Eye (tissue), 1 donor: ENCODE results near the gene CD300LB.
A peak's percentile ranks its signal among the peaks of the same experiment; 100 is the strongest.
"Not testable (repeated sequence)": the region's sequence is repeated elsewhere in the genome, so short reads cannot be mapped to it uniquely, and the experiment has no call there.

Experiments
- DNase-seq: peaks from one replicate; pipeline ENCODE4 v3.0.0-alpha.2; 2015

CD300LB gene

GRCh38 chr17:74531231-74531761, at the start of gene CD300LB:
Gene CD300LB, minus strand, starts transcription at chr17:74531475. Its CDS starts 125 bp downstream, at chr17:74531350.
- no peak for DNase-seq

- DNase-seq = no peak
Measured at GRCh38 chr17:74579900-74580299, 48.6 kb upstream of the CD300LB start.

GRCh38 chr17:74578979-74579378, 47.7 kb upstream of the CD300LB start:
- no peak for DNase-seq

DNA sequence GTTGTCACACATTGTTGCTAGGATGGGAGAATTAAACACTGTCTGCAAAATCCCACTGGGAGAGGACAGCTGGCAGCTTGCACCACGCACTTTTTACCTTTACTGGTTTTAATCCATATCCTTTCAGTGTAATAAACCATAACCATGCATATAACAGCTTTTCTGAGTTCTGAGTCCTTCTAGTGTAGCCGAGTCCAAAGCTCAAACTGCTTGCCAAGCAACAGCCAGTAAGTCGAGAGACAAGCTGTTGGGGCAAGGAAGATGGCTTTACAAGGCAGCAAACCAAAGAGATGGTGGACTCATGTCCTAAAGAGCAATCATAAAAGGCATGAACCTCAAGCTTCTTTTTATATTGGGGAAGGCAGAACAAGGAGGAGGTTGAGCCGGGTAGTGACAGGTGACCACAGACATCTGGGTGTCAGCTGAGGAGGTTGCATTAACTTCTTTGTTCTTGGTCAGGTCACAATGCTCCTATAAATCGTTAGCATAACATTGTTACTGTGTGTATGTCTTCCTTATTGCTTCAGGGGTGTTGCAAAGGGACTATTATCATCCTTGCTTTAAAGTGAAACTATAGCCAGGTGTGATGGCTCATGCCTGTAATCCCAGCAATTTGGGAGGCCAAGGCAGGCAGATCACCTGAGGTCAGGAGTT, 43.3 kb upstream of the CD300LB start:
- DNase-seq = no peak

GRCh38 chr17:74573635-74574034, 42.4 kb upstream of the CD300LB start:
- not testable (repeated sequence) for DNase-seq

GRCh38 chr17:74573169-74573568, 41.9 kb upstream of the CD300LB start:
- DNase-seq = no peak

DNA sequence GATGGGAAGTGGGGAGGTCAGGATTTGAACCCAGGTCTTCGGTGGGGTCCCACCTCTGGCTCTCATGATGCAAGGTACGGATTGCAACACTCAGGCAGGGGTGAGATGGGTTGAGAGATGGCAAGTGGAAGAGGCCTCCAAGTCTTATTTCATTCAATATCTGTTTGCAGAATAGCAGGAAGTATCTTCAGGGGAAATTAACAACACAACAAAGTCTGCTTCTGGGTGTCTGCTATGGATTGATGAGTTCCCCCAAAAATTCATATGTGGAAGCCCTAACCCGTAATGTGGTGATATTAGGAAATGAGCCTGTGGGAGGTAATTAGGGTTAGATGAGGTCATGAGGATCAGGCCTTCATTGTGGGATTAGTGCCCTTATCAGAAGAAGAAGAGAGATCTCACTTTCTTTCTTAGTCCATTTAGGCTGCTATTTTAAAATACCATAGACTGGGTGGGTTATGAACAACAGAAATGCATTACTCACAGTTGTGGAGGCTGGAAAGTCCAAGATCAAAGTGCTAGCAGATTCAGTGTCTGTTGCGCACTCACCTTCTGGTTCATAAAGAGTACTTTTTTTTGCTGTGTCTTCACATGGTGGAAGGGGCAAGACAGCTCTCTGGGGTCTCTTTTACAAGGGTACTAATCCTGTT, 40.5 kb upstream of the CD300LB start:
- no peak for DNase-seq

- DNase-seq = no peak
Measured at GRCh38 chr17:74569020-74570003, 38.0 kb upstream of the CD300LB start.

DNA sequence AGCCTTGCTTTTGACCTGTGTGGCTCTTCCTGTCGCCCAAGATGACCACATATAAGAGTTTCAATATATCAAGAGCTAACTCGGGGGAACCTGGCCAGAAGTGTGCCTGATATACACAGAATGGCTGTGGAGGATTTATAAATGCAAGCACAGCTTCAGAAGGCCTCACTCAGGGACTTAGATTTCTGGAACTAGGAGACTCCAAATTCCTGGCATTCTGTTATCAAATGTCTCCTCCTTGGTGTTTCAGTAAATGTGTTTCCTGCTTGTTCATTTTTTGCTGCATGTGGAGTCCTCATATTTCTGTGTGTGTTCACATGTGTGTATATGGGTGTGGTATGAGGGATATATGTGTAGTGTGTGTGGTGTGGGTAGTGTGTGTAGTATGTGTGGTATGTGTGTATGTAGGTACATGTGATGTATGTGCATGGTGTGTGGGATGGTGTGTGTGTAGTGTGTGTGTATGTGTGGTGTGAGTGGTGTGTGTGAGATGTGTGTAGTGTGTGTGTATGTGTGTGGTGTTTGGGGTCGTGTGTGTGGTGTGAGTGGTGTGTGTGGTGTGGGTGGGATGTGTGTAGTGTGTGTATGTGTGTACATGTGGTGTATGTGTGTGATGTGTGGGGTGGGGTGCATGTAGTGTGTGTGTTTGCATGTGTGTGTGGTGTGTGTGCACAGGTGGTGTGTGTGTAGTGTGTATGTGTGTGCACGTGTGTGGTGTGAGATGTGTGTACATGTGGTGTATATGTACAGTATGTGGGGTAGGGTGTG, 37.0 kb upstream of the CD300LB start:
- DNase-seq = no peak

GRCh38 chr17:74567397-74567796, 36.1 kb upstream of the CD300LB start, which contains the start of gene CD300H:
Gene CD300H, minus strand, starts transcription at chr17:74567509.
- no peak for DNase-seq

GRCh38 chr17:74566132-74566753, 35.0 kb upstream of the CD300LB start:
- DNase-seq = no peak

DNA sequence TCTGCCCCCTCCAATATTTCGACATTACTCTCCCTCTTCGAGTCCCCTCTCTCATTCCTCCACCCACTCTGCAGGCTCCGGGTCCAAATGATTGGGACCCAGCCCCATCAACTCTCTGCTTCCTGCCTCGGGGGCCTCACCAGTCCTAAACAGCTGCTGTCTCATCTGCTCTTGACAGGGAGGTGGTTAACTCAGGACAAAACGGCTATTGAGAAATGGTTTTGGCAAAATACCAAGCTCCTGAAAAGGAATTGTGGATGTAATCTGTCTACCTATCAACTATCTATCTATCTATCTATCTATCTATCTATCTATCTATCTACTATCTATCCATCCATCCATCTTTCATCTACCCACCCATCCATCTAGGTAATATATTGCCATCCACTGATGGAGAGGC, 33.9 kb upstream of the CD300LB start:
- no peak for DNase-seq

GRCh38 chr17:74563358-74563757, 32.1 kb upstream of the CD300LB start:
- DNase-seq = no peak

DNA sequence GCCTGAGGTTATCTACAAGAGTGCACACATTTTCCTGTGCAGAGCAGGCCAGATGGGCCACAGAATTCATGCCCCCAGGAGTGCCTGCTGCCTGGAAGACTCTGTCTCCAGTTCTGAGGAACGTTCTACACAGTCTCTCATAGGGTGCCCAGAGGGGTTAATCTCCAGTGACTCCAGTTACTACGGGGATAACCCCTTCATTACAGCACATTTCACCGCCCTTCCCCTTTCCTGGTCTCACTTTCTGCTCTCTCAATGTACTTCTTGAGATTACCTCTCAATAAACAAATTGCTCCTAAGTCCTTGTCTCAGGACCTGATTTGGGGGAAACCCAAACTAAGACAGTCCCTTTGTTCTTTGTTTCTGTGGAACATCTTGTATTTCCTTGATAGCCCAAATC, 30.3 kb upstream of the CD300LB start:
- DNase-seq = no peak

- no peak for DNase-seq
Measured at GRCh38 chr17:74558882-74559519, 27.7 kb upstream of the CD300LB start.

DNA sequence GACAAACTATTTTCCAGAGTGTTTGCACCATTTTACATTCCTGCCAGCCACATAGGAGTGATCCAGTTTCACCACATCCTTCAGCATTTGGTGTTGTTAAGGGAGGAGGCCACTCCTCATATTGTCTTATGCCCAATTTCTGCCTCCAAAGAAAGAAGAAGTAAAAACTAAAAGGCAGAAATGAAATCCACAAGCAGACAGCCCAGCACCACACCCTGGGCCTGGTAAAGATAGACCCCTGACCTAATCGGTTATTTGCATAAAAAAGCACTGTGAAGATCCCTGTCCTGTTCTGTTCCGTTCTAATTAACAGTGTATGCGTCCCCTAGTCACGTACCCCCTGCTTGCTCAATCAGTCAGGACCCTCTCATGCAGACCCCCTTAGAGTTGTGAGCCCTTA, 27.1 kb upstream of the CD300LB start:
- not testable (repeated sequence) for DNase-seq

DNA sequence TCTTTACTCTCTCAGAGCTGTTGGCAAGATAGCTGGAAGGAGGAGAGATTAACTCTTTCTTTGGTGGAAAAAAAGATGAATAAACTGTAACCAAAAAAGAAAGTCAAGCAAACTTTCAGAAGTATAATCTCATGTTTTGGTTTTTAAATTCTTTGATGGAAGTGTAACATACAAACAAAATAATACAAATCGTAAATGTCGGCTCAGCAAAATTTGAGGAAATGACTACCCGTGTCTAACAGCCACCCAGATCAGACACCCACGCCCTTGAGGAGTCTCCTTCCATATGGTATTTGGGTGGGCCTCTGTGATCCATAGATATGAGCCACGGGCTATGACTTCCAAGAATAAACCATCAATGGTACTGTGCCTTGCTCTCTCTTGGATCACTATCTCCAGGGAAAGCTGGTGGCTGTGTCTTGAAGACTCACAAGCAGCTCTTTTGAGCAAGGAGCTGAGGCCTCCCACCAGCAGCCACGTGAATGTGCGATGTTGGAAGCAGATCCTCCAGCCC, 24.2 kb upstream of the CD300LB start:
- no peak for DNase-seq

DNA sequence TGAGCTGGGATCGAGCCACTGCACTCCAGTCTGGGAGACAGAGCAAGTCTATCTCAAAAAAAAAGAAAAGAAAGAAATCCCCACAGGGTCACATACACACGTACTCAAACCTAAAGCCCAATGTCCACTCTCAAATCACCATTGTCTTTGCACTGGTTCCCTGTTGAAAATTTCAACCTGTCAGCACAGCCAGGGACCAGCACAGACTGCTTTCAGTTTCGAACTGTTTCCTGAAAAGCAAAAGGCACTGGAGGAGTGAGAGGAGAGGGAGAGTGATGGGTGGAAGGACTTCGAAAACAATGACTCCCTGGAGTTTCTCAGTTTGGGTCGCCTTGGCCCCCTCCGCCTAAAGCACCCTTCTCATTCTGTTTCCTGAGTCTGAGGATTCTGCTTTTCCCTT, 23.6 kb upstream of the CD300LB start:
- no peak for DNase-seq

DNA sequence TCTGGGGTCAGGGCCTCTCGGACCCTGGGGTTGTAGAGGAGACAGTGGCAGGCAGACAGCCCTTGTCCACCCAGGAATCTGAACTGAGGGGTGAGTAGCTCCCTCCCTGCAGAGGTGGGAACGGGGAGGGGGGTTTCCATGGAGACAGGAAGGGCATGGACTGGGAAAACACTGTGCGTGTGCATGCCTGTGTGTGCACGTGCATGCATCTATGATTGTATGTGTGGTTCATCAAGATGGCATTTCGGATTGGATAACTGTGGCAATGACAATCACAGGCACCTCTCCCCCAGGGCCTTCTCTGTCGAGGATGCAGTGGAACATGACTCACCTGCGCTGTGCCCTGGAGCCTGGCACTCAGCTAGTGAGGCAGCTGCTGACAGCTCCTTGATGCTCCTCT, 20.8 kb upstream of the CD300LB start:
- peak; percentile 73 for DNase-seq

- DNase-seq = no peak
Measured at GRCh38 chr17:74550602-74551001, 19.3 kb upstream of the CD300LB start.

GRCh38 chr17:74549343-74549742, 18.1 kb upstream of the CD300LB start:
- no peak for DNase-seq
